ENCODE measurements around the gene CD33.

- TF ChIP-seq CTCF (IDR thresholded peaks at IDR 0.05; ENCODE audit: borderline replicate concordance, extremely low read depth, low read length, poor library complexity, severe bottlenecking) (no peak), EZH2 (IDR thresholded peaks at IDR 0.05; ENCODE audit: borderline replicate concordance, low read depth, low read length, severe bottlenecking) (no peak)
Measured at GRCh38 chr19:51285682-51286081, 60.8 kb downstream of the CD33 start.
